Liver (tissue), 9 donors: ENCODE results near the gene SHC3. TPM values are rescaled to one million over a fixed set of nuclear protein-coding genes. Genes with fewer than 3 reads are reported as not detected.

Experiments
- DNase-seq: peaks from one replicate; pipeline ENCODE4 v3.0.0-alpha.2; 2017; ENCODE audit warnings: low spot score
- H3K27ac ChIP-seq, 2 donors: one replicate each; pipeline ENCODE4 v1.7.0; 2013; ENCODE audit warnings: inconsistent platforms in 2 of 2, low read length in 2 of 2, control low read depth in 1 of 2, low read depth in 1 of 2, mild to moderate bottlenecking in 1 of 2
- H3K27me3 ChIP-seq, 4 donors: one replicate each; pipeline versions ENCODE4 v1.6.1 to v1.7.0; 2013; ENCODE audit warnings: low read length in 3 of 4, inconsistent platforms in 1 of 4, mild to moderate bottlenecking in 1 of 4, moderate library complexity in 1 of 4; ENCODE audit not compliant: control insufficient read depth in 4 of 4, insufficient read depth in 4 of 4
- H3K36me3 ChIP-seq, 4 donors: one replicate each; pipeline versions ENCODE4 v1.6.1 to v1.7.0; 2013; ENCODE audit warnings: low read length in 3 of 4, mild to moderate bottlenecking in 3 of 4, low read depth in 1 of 4, moderate library complexity in 1 of 4; ENCODE audit not compliant: control insufficient read depth in 4 of 4, insufficient read depth in 3 of 4
- H3K4me1 ChIP-seq, 4 donors: one replicate each; pipeline versions ENCODE4 v1.6.1 to v1.7.0; 2013; ENCODE audit warnings: low read length in 3 of 4, mild to moderate bottlenecking in 3 of 4, moderate library complexity in 1 of 4; ENCODE audit not compliant: control insufficient read depth in 4 of 4, insufficient read depth in 4 of 4
- H3K4me3 ChIP-seq, 3 donors: one replicate each; pipeline versions ENCODE4 v1.6.1 to v1.7.0; 2013; ENCODE audit warnings: low read length in 3 of 3, control low read depth in 1 of 3, low read depth in 1 of 3, mild to moderate bottlenecking in 1 of 3
- H3K9ac ChIP-seq, 2 donors: one replicate each; pipeline ENCODE4 v1.7.0; 2013; ENCODE audit warnings: low read length in 2 of 2, mild to moderate bottlenecking in 2 of 2, moderate library complexity in 2 of 2, control low read depth in 1 of 2, low read depth in 1 of 2
- H3K9me3 ChIP-seq, 4 donors: one replicate each; pipeline versions ENCODE4 v1.6.1 to v1.7.0; 2013; ENCODE audit warnings: low read length in 3 of 4; ENCODE audit not compliant: control insufficient read depth in 4 of 4
- EGR1 ChIP-seq, 2 donors: IDR thresholded peaks; 2 replicates each; pipeline ENCODE4 v1.6.1; 2016 to 2018; ENCODE audit warnings: antibody characterized with exemption in 2 of 2, low read depth in 2 of 2
- FOXA1 ChIP-seq: IDR thresholded peaks from 2 replicates; pipeline ENCODE4 v1.6.1; 2016; ENCODE audit warnings: antibody characterized with exemption
- FOXA2 ChIP-seq: IDR thresholded peaks from 2 replicates; pipeline ENCODE4 v1.6.1; 2016; ENCODE audit warnings: antibody characterized with exemption
- GABPA ChIP-seq, 2 donors: IDR thresholded peaks in 1 of 2; conservative IDR thresholded peaks in 1 of 2; 2 replicates each; pipeline ENCODE4 v1.6.1; 2016; ENCODE audit warnings: antibody characterized with exemption in 2 of 2, mild to moderate bottlenecking in 1 of 2, moderate library complexity in 1 of 2
- HNF4A ChIP-seq, 2 donors: conservative IDR thresholded peaks; 2 replicates each; pipeline ENCODE4 v1.6.1; 2016; ENCODE audit warnings: antibody characterized with exemption in 2 of 2, mild to moderate bottlenecking in 2 of 2
- HNF4G ChIP-seq: IDR thresholded peaks from 2 replicates; pipeline ENCODE4 v1.6.1; 2016; ENCODE audit warnings: antibody characterized with exemption
- JUND ChIP-seq, 2 donors: IDR thresholded peaks; 2 replicates each; pipeline ENCODE4 v1.6.1; 2016; ENCODE audit warnings: antibody characterized with exemption in 2 of 2
- NR2F2 ChIP-seq: IDR thresholded peaks from 2 replicates; pipeline ENCODE4 v1.6.1; 2016; ENCODE audit warnings: antibody characterized with exemption
- RAD21 ChIP-seq, 2 donors: IDR thresholded peaks; 2 replicates each; pipeline ENCODE4 v1.6.1; 2016; ENCODE audit warnings: antibody characterized with exemption in 2 of 2, mild to moderate bottlenecking in 2 of 2
- RXRA ChIP-seq, 2 donors: IDR thresholded peaks; 2 replicates each; pipeline ENCODE4 v1.6.1; 2017 to 2018; ENCODE audit warnings: antibody characterized with exemption in 2 of 2, mild to moderate bottlenecking in 1 of 2
- SP1 ChIP-seq: IDR thresholded peaks from 2 replicates; pipeline ENCODE4 v1.6.1; 2018; ENCODE audit warnings: antibody characterized with exemption, mild to moderate bottlenecking
- TAF1 ChIP-seq: conservative IDR thresholded peaks from 2 replicates; pipeline ENCODE4 v1.6.1; 2016; ENCODE audit warnings: antibody characterized with exemption, mild to moderate bottlenecking
- YY1 ChIP-seq: IDR thresholded peaks from 2 replicates; pipeline ENCODE4 v1.6.1; 2016; ENCODE audit warnings: antibody characterized with exemption, mild to moderate bottlenecking
- WGBS: extraction: QIAGEN DNeasy Blood & Tissue Kit; methylation state at CpG from one replicate; pipeline ENCODE4 v1.1.7; 2013; 5-methylcytosine and 5-hydroxymethylcytosine counted together
- polyA plus RNA-seq, 2 donors: library from polyadenylated mRNA; stranded (reverse) in 1 of 2; unstranded in 1 of 2; fragments of 200-250 nt in 1 of 2; fragments of >200 nt in 1 of 2; fragmentation: Nextera tagmentation in 1 of 2; extraction: Ambion mirVana in 1 of 2; gene quantifications; one replicate each; pipeline versions ENCODE4 v1.2.1 to v1.2.3, GENCODE V29; 2013 to 2015
- total RNA-seq, 2 donors: library from RNA; depleted of rRNA; stranded (reverse); fragments of >200 nt; gene quantifications; one replicate each; pipeline ENCODE4 v1.2.3, GENCODE V29; 2014
- TF ChIP-seq, protein P1 (sequence below): IDR thresholded peaks from 2 replicates; pipeline ENCODE4 v1.6.1; 2016; ENCODE audit warnings: antibody characterized with exemption
- TF ChIP-seq, protein P2 (sequence below): IDR thresholded peaks from 2 replicates; pipeline ENCODE4 v1.6.1; 2016; ENCODE audit warnings: antibody characterized with exemption, mild to moderate bottlenecking
- TF ChIP-seq, protein P3 (sequence below): fragments of 150-350 bp; IDR thresholded peaks from 2 replicates; pipeline ENCODE4 v1.5.1; 2017; ENCODE audit warnings: improper control_type of control experiment, low read depth, low read length; ENCODE audit not compliant: missing input control
- TF ChIP-seq, protein P4 (sequence below): IDR thresholded peaks from 2 replicates; pipeline ENCODE4 v1.6.1; 2016; ENCODE audit warnings: antibody characterized with exemption
- TF ChIP-seq, protein P5 (sequence below): IDR thresholded peaks from 2 replicates; pipeline ENCODE4 v1.6.1; 2016; ENCODE audit warnings: antibody characterized with exemption
- donor health status: healthy.
- donor health status: healthy.
- donor health status: healthy.
- donor health status: healthy.
- donor health status: healthy.

SHC3 gene
- total and polyA plus RNA-seq, 4 donors: 0.03 to 0.08 (median 0.04) TPM

DNA sequence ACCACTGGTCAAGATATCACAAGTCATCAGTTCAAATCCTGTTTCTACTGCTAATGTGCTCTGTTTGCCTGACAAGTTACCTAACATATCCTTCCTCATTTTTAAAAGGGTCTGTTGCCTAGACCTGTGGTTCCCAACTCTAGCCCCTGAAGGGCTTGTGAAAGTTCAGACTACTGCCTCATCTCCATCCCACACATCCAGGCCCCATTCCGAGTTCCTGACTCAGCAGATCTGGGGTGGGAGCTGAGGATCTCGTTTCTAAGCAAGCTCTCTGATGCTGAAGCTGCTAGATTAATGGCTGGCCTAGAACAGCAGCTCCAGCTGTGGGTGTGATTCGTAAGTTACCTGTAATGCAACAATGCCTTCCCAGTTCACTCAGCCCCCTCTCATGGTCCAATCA is 154.9 kb downstream of the SHC3 start:
- H3K9ac ChIP-seq: no peak overlapping the region
- H3K36me3 ChIP-seq: no peaks in the 10 kb centered on the region
- no peak overlapping the region for H3K27ac ChIP-seq
- TF ChIP-seq EGR1 (IDR thresholded peaks at IDR 0.05; ENCODE audit: low read depth in 2 of 2) (no peak), NR2F2 (no peak), RXRA (IDR thresholded peaks at IDR 0.05) (no peak), TAF1 (no peak), YY1 (no peak), FOXA2 (no peak)
- TF ChIP-seq, protein P1, sequence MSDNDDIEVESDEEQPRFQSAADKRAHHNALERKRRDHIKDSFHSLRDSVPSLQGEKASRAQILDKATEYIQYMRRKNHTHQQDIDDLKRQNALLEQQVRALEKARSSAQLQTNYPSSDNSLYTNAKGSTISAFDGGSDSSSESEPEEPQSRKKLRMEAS: no peak
- TF ChIP-seq, protein P2, sequence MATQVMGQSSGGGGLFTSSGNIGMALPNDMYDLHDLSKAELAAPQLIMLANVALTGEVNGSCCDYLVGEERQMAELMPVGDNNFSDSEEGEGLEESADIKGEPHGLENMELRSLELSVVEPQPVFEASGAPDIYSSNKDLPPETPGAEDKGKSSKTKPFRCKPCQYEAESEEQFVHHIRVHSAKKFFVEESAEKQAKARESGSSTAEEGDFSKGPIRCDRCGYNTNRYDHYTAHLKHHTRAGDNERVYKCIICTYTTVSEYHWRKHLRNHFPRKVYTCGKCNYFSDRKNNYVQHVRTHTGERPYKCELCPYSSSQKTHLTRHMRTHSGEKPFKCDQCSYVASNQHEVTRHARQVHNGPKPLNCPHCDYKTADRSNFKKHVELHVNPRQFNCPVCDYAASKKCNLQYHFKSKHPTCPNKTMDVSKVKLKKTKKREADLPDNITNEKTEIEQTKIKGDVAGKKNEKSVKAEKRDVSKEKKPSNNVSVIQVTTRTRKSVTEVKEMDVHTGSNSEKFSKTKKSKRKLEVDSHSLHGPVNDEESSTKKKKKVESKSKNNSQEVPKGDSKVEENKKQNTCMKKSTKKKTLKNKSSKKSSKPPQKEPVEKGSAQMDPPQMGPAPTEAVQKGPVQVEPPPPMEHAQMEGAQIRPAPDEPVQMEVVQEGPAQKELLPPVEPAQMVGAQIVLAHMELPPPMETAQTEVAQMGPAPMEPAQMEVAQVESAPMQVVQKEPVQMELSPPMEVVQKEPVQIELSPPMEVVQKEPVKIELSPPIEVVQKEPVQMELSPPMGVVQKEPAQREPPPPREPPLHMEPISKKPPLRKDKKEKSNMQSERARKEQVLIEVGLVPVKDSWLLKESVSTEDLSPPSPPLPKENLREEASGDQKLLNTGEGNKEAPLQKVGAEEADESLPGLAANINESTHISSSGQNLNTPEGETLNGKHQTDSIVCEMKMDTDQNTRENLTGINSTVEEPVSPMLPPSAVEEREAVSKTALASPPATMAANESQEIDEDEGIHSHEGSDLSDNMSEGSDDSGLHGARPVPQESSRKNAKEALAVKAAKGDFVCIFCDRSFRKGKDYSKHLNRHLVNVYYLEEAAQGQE: no peak
- TF ChIP-seq, protein P3, sequence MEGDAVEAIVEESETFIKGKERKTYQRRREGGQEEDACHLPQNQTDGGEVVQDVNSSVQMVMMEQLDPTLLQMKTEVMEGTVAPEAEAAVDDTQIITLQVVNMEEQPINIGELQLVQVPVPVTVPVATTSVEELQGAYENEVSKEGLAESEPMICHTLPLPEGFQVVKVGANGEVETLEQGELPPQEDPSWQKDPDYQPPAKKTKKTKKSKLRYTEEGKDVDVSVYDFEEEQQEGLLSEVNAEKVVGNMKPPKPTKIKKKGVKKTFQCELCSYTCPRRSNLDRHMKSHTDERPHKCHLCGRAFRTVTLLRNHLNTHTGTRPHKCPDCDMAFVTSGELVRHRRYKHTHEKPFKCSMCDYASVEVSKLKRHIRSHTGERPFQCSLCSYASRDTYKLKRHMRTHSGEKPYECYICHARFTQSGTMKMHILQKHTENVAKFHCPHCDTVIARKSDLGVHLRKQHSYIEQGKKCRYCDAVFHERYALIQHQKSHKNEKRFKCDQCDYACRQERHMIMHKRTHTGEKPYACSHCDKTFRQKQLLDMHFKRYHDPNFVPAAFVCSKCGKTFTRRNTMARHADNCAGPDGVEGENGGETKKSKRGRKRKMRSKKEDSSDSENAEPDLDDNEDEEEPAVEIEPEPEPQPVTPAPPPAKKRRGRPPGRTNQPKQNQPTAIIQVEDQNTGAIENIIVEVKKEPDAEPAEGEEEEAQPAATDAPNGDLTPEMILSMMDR: no peak
- DNase-seq: no peak
- H3K4me3 ChIP-seq: no peak overlapping the region
- WGBS: 73% methylated on average over 3 of the region's 3 CpGs
- no peaks in the 10 kb centered on the region for H3K9me3 ChIP-seq
- H3K27me3 ChIP-seq: no peaks in the 10 kb centered on the region
- H3K4me1 ChIP-seq: no peaks in the 10 kb centered on the region

DNA sequence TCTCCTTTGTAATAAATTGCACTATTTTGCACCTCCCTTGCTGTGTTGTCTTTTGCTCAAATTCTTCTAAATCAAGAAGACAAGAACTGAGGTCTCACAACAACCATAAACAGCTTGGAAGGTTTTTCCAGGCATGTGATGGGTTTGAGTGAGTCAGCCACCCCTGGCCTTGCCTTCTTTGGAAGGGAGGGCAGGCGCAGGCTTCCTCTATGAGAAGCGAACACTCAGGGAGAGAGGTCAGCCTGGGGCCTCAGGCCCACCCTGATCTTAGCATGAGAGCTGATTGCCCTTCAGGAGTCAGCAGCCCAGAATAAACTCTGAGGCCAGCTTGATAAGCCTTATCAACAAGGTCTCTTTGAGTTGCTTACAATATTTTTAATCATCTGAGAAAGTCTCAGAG is 155.7 kb downstream of the SHC3 start:
- H3K9me3 ChIP-seq: no peaks in the 10 kb centered on the region
- TF ChIP-seq FOXA2 (no peak), TAF1 (no peak), NR2F2 (no peak), JUND (IDR thresholded peaks at IDR 0.05) (no peak), RXRA (IDR thresholded peaks at IDR 0.05) (no peak), HNF4A (conservative IDR thresholded peaks at IDR 0.05) (no peak), RAD21 (IDR thresholded peaks at IDR 0.05) (no peak), FOXA1 (no peak), YY1 (no peak), SP1 (no peak), HNF4G (no peak), EGR1 (IDR thresholded peaks at IDR 0.05; ENCODE audit: low read depth in 2 of 2) (no peak), GABPA (IDR thresholded peaks at IDR 0.05 in 1 of 2, conservative IDR thresholded peaks at IDR 0.05 in 1 of 2) (no peak)
- TF ChIP-seq, protein P4, sequence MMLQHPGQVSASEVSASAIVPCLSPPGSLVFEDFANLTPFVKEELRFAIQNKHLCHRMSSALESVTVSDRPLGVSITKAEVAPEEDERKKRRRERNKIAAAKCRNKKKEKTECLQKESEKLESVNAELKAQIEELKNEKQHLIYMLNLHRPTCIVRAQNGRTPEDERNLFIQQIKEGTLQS: no peak
- TF ChIP-seq, protein P1: no peak
- TF ChIP-seq, protein P5, sequence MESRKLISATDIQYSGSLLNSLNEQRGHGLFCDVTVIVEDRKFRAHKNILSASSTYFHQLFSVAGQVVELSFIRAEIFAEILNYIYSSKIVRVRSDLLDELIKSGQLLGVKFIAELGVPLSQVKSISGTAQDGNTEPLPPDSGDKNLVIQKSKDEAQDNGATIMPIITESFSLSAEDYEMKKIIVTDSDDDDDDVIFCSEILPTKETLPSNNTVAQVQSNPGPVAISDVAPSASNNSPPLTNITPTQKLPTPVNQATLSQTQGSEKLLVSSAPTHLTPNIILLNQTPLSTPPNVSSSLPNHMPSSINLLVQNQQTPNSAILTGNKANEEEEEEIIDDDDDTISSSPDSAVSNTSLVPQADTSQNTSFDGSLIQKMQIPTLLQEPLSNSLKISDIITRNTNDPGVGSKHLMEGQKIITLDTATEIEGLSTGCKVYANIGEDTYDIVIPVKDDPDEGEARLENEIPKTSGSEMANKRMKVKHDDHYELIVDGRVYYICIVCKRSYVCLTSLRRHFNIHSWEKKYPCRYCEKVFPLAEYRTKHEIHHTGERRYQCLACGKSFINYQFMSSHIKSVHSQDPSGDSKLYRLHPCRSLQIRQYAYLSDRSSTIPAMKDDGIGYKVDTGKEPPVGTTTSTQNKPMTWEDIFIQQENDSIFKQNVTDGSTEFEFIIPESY: no peak
- TF ChIP-seq, protein P3: no peak
- TF ChIP-seq, protein P2: no peak
- H3K4me1 ChIP-seq: no peaks in the 10 kb centered on the region
- H3K9ac ChIP-seq: no peak overlapping the region
- H3K27me3 ChIP-seq: no peaks in the 10 kb centered on the region
- H3K4me3 ChIP-seq: no peak overlapping the region
- 75% methylated on average over 2 of the region's 2 CpGs for WGBS
- H3K27ac ChIP-seq: no peak overlapping the region
- H3K36me3 ChIP-seq: no peaks in the 10 kb centered on the region
- DNase-seq: no peak
